Suprapubic skin (tissue), 4 donors: ENCODE measurements around the gene CHDH. TPM values are rescaled to one million over a fixed set of nuclear protein-coding genes. Genes with fewer than 3 reads are reported as not detected.

ENCODE experiments used
- DNase-seq, 2 donors: peaks; one replicate each; pipeline ENCODE4 v3.0.0-alpha.2; 2019; ENCODE audit warnings: low spot score in 2 of 2
- H3K27ac ChIP-seq: fragments of 200-600 bp; sonication (generic); one replicate; pipeline ENCODE4 v1.5.1; 2019
- H3K27me3 ChIP-seq: fragments of 200-600 bp; sonication (generic); one replicate; pipeline ENCODE4 v1.5.1; 2019
- H3K36me3 ChIP-seq: fragments of 200-600 bp; sonication (generic); one replicate; pipeline ENCODE4 v1.5.1; 2019
- H3K4me1 ChIP-seq: fragments of 200-600 bp; sonication (generic); one replicate; pipeline ENCODE4 v1.5.1; 2019
- H3K4me3 ChIP-seq: fragments of 200-600 bp; sonication (generic); one replicate; pipeline ENCODE4 v1.5.1; 2019; ENCODE audit warnings: mild to moderate bottlenecking
- H3K9me3 ChIP-seq: fragments of 200-600 bp; sonication (generic); one replicate; pipeline ENCODE4 v1.5.1; 2019
- CTCF ChIP-seq, 2 donors: fragments of 200-600 bp in 1 of 2; fragments of 450-650 bp in 1 of 2; sonication (generic) in 1 of 2; IDR thresholded peaks; one replicate each; pipeline ENCODE4 v1.5.1; 2016 to 2019; ENCODE audit warnings: antibody characterized with exemption in 2 of 2, mild to moderate bottlenecking in 1 of 2, moderate library complexity in 1 of 2
- EP300 ChIP-seq: sonication (generic); formaldehyde crosslinking; IDR thresholded peaks from one replicate; pipeline ENCODE4 v1.6.1; 2017; ENCODE audit warnings: antibody characterized with exemption
- POLR2A ChIP-seq, 2 donors: fragments of 450-650 bp; IDR thresholded peaks; one replicate each; pipeline ENCODE4 v1.6.1; 2017; ENCODE audit warnings: antibody characterized with exemption in 2 of 2, mild to moderate bottlenecking in 2 of 2, moderate library complexity in 2 of 2
- POLR2AphosphoS5 ChIP-seq, 3 donors: sonication (generic); formaldehyde crosslinking; IDR thresholded peaks; one replicate each; pipeline ENCODE4 v1.6.1; 2017; ENCODE audit warnings: antibody characterized with exemption in 3 of 3
- WGBS: methylation state at CpG from one replicate; pipeline ENCODE4 v1.1.5; 2018; 5-methylcytosine and 5-hydroxymethylcytosine counted together
- total RNA-seq, 4 donors: library from RNA; depleted of rRNA; stranded (reverse); fragments of >200 nt; gene quantifications; one replicate each; pipeline ENCODE4 v1.1.0, GENCODE V29; 2016

CHDH gene
- total RNA-seq, 4 donors from 2014 or later, result 6.0 to 26.4 (median 9.3) TPM

- Histone ChIP-seq H3K27me3 (no peaks in the 10 kb centered on the region), H3K9me3 (no peaks in the 10 kb centered on the region), H3K36me3 (no peaks in the 10 kb centered on the region), H3K27ac (no peak overlapping the region), H3K4me3 (no peak overlapping the region), H3K4me1 (peaks cover 7% of the 10 kb centered on the region)
- no peak for TF ChIP-seq EP300
- TF ChIP-seq POLR2AphosphoS5 (IDR thresholded peaks at IDR 0.05), result no peak
- no peak for TF ChIP-seq CTCF (IDR thresholded peaks at IDR 0.05)
- TF ChIP-seq POLR2A (IDR thresholded peaks at IDR 0.05), result no peak
- WGBS, result 67% methylated on average over 10 of the region's 10 CpGs
- peak in 1 of 2 donors; percentile 73 for DNase-seq
Measured at GRCh38 chr3:53806182-53807116, 39.8 kb downstream of the CHDH start.

GRCh38 chr3:53805463-53806159 lies 40.6 kb downstream of the CHDH start:
- no peaks in the 10 kb centered on the region for H3K36me3 ChIP-seq
- no peaks in the 10 kb centered on the region for H3K9me3 ChIP-seq
- H3K4me3 ChIP-seq, result no peak overlapping the region
- DNase-seq, result no peak
- H3K27me3 ChIP-seq, result no peaks in the 10 kb centered on the region
- H3K4me1 ChIP-seq, result peaks cover 7% of the 10 kb centered on the region
- WGBS, result 85% methylated on average over 4 of the region's 4 CpGs
- no peak for TF ChIP-seq EP300
- no peak for TF ChIP-seq POLR2A (IDR thresholded peaks at IDR 0.05)
- TF ChIP-seq CTCF (IDR thresholded peaks at IDR 0.05), result no peak
- no peak for TF ChIP-seq POLR2AphosphoS5 (IDR thresholded peaks at IDR 0.05)
- no peak overlapping the region for H3K27ac ChIP-seq

- WGBS, result 51% methylated on average over 10 of the region's 14 CpGs
- H3K27me3 ChIP-seq, result no peaks in the 10 kb centered on the region
- no peaks in the 10 kb centered on the region for H3K9me3 ChIP-seq
- no peak overlapping the region for H3K4me3 ChIP-seq
- TF ChIP-seq POLR2AphosphoS5 (IDR thresholded peaks at IDR 0.05) (no peak), CTCF (IDR thresholded peaks at IDR 0.05) (no peak), POLR2A (IDR thresholded peaks at IDR 0.05) (no peak), EP300 (no peak)
- H3K36me3 ChIP-seq, result no peaks in the 10 kb centered on the region
- H3K27ac ChIP-seq, result no peak overlapping the region
- peak in 1 of 2 donors; percentile 53 for DNase-seq
- H3K4me1 ChIP-seq, result peaks cover 12% of the 10 kb centered on the region
Measured at GRCh38 chr3:53804697-53805462, 41.3 kb downstream of the CHDH start.

- Histone ChIP-seq H3K9me3 (no peaks in the 10 kb centered on the region), H3K36me3 (no peaks in the 10 kb centered on the region), H3K4me1 (peaks cover 15% of the 10 kb centered on the region), H3K4me3 (no peak overlapping the region), H3K27me3 (no peaks in the 10 kb centered on the region), H3K27ac (no peak overlapping the region)
- peak in 1 of 2 donors; percentile 59 for DNase-seq
- WGBS, result 78% methylated on average over 19 of the region's 20 CpGs
- TF ChIP-seq EP300 (no peak), POLR2AphosphoS5 (IDR thresholded peaks at IDR 0.05) (no peak), CTCF (IDR thresholded peaks at IDR 0.05) (no peak)
Measured at GRCh38 chr3:53803816-53804695, 42.2 kb downstream of the CHDH start.
